HepG2 (cell line): Measurements from ENCODE around the gene B3GNT8. TPM values are rescaled to one million over a fixed set of nuclear protein-coding genes. Genes with fewer than 3 reads are reported as not detected.
A peak's percentile ranks its signal among the peaks of the same experiment; 100 is the strongest.

Experiments
- ASH2L ChIP-seq: fragments of 300-600, 200-600 bp; sonication (generic); IDR thresholded peaks from 2 replicates; pipeline ENCODE4 v1.7.0; 2017; ENCODE audit warnings: low read depth, mild to moderate bottlenecking, moderate library complexity, mixed read lengths, low read length; ENCODE audit not compliant: insufficient read length
- CCAR2 ChIP-seq: fragments of 200-400 bp; formaldehyde crosslinking; optimal IDR thresholded peaks from 2 replicates; pipeline ENCODE3; 2018; ENCODE audit warnings: low read depth, mild to moderate bottlenecking, low read length, moderate library complexity
- CREM ChIP-seq, 2 experiments: sonication (generic) in 1 of 2; formaldehyde crosslinking in 1 of 2; IDR thresholded peaks; 2 replicates each; pipeline versions ENCODE4 v1.4.0 to v1.6.1; 2016 to 2020; ENCODE audit warnings: antibody characterized with exemption in 1 of 2, mild to moderate bottlenecking in 1 of 2, missing genetic modification reagents in 1 of 2
- HOXA9 ChIP-seq: sonication (generic); formaldehyde crosslinking; IDR thresholded peaks from 2 replicates; pipeline ENCODE4 v1.8.1; 2022; ENCODE audit warnings: missing genetic modification reagents, mild to moderate bottlenecking, moderate library complexity, borderline replicate concordance
- IRF1 ChIP-seq: sonication (generic); formaldehyde crosslinking; IDR thresholded peaks from 2 replicates; pipeline ENCODE4 v1.4.0; 2020; ENCODE audit warnings: low read depth, mild to moderate bottlenecking, missing genetic modification reagents
- KLF11 ChIP-seq: IDR thresholded peaks from 2 replicates; pipeline ENCODE4 v1.6.1; 2016; ENCODE audit warnings: missing compliant biosample characterization
- LRRFIP1 ChIP-seq: sonication (generic); formaldehyde crosslinking; conservative IDR thresholded peaks from 2 replicates; pipeline ENCODE4 v1.4.0; 2020; ENCODE audit warnings: missing genetic modification reagents
- MEF2D ChIP-seq: sonication (generic); formaldehyde crosslinking; IDR thresholded peaks from 2 replicates; pipeline ENCODE4 v1.5.1; 2020; ENCODE audit warnings: mild to moderate bottlenecking, missing genetic modification reagents
- MTA3 ChIP-seq: sonication (generic); formaldehyde crosslinking; IDR thresholded peaks from 2 replicates; pipeline ENCODE4 v1.4.0; 2020; ENCODE audit warnings: missing genetic modification reagents
- NFRKB ChIP-seq: fragments of 450-650 bp; IDR thresholded peaks from 2 replicates; pipeline ENCODE4 v1.6.1; 2017
- PAF1 ChIP-seq: IDR thresholded peaks from 2 replicates; pipeline ENCODE4 v1.6.1; 2016; ENCODE audit warnings: missing genetic modification reagents, missing compliant biosample characterization
- PCBP1 ChIP-seq: fragments of 200-400 bp; formaldehyde crosslinking; IDR thresholded peaks from 2 replicates; pipeline ENCODE4 v1.6.1; 2017; ENCODE audit warnings: mild to moderate bottlenecking, low read depth, low read length, borderline replicate concordance
- PRPF4 ChIP-seq: fragments of 200-400 bp; formaldehyde crosslinking; IDR thresholded peaks from 2 replicates; pipeline ENCODE4 v1.6.1; 2016; ENCODE audit warnings: low read length, low read depth; ENCODE audit not compliant: poor library complexity, severe bottlenecking
- RARA ChIP-seq: IDR thresholded peaks from 2 replicates; pipeline ENCODE4 v1.6.1; 2016; ENCODE audit warnings: missing genetic modification reagents, missing compliant biosample characterization
- RELA ChIP-seq: sonication (generic); formaldehyde crosslinking; IDR thresholded peaks from 2 replicates; pipeline ENCODE4 v1.4.0; 2020; ENCODE audit warnings: missing genetic modification reagents
- RFXANK ChIP-seq: IDR thresholded peaks from 2 replicates; pipeline ENCODE4 v1.6.1; 2016
- SNAPC4 ChIP-seq: sonication (generic); formaldehyde crosslinking; IDR thresholded peaks from 2 replicates; pipeline ENCODE4 v1.4.0; 2020; ENCODE audit warnings: mild to moderate bottlenecking, missing genetic modification reagents
- WIZ ChIP-seq: sonication (generic); formaldehyde crosslinking; IDR thresholded peaks from 2 replicates; pipeline ENCODE4 v1.5.1; 2020; ENCODE audit warnings: mild to moderate bottlenecking, missing genetic modification reagents
- ZNF20 ChIP-seq: sonication (generic); formaldehyde crosslinking; IDR thresholded peaks from 2 replicates; pipeline ENCODE4 v1.4.0; 2020; ENCODE audit warnings: mild to moderate bottlenecking, moderate library complexity, missing genetic modification reagents
- ZNF235 ChIP-seq: sonication (generic); formaldehyde crosslinking; IDR thresholded peaks from 2 replicates; pipeline ENCODE4 v1.8.1; 2023; ENCODE audit warnings: mild to moderate bottlenecking, missing genetic modification reagents, borderline replicate concordance
- ZNF564 ChIP-seq: sonication (generic); formaldehyde crosslinking; IDR thresholded peaks from 2 replicates; pipeline ENCODE4 v1.8.1; 2023; ENCODE audit warnings: mild to moderate bottlenecking, missing genetic modification reagents
- ZNF644 ChIP-seq: IDR thresholded peaks from 2 replicates; pipeline ENCODE4 v1.6.1; 2016; ENCODE audit warnings: low read depth
- polyA plus RNA-seq, 8 experiments: library from polyadenylated mRNA; depleted of rRNA in 3 of 8; stranded (reverse) in 7 of 8; unstranded in 1 of 8; fragments of >200 nt; fragmentation: Illumina TruSeq in 4 of 8; extraction: Trizol in 4 of 8; gene quantifications; 2 replicates each; pipeline versions ENCODE4 v1.2.1 to v1.2.3, GENCODE V29; 2011 to 2016; ENCODE audit warnings: low read depth in 4 of 8, missing spikeins in 1 of 8, mixed read lengths in 1 of 8; ENCODE audit not compliant: insufficient read depth in 1 of 8
- total RNA-seq, 5 experiments: library from RNA; depleted of rRNA; stranded (reverse); fragments of >200 nt; fragmentation: Illumina TruSeq; extraction: Trizol; gene quantifications; 2 replicates each; pipeline ENCODE4 v1.2.3, GENCODE V29; 2016; ENCODE audit warnings: low read depth in 1 of 5

B3GNT8 gene
- total and polyA plus RNA-seq, 2 of the 13 experiments (the other 11 are each of a cell fraction or from before 2014, with no cell fraction given): 0.26 to 1.9 TPM

- TF ChIP-seq LRRFIP1 (CRISPR knock-in tag) (no peak), PRPF4 (no peak), RELA (no peak), CCAR2 (no peak), MTA3 (CRISPR knock-in tag) (no peak), RFXANK (CRISPR knock-in tag) (no peak; the same call in 1 of the 2 replicates), HOXA9 (no peak), RARA (no peak; the same call in 1 of the 2 replicates), SNAPC4 (0 out of 2 replicates have a peak, but pooled peaks have one; percentile 1), MEF2D (CRISPR knock-in tag) (peak; percentile 23; the same call in 1 of the 2 replicates), KLF11 (CRISPR knock-in tag) (no peak), NFRKB (peak; percentile 63; the same call in 1 of the 2 replicates), CREM (IDR thresholded peaks at IDR 0.05) (peak; percentile 81), CREM (CRISPR knock-in tag; IDR thresholded peaks at IDR 0.05) (no peak), ASH2L (peak; percentile 93), IRF1 (CRISPR knock-in tag) (no peak), ZNF564 (CRISPR knock-in tag) (peak; percentile 35; the same call in 1 of the 2 replicates), WIZ (CRISPR knock-in tag) (no peak), PAF1 (CRISPR knock-in tag) (no peak), ZNF235 (no peak), PCBP1 (no peak), ZNF644 (CRISPR knock-in tag) (no peak), ZNF20 (CRISPR knock-in tag) (no peak)
Observed at GRCh38 chr19:41397086-41398049, 29.8 kb downstream of the B3GNT8 start, which contains the start of the genes BCKDHA and EXOSC5 (continued).
